ENCODE data around the gene FGF1. TPM values are rescaled to one million over a fixed set of nuclear protein-coding genes. Genes with fewer than 3 reads are reported as not detected.
A peak's percentile ranks its signal among the peaks of the same experiment; 100 is the strongest.

Gene FGF1
- polyA plus RNA-seq, 4 donors: 16.1 to 29.7 (median 26.3) TPM

- no peak for DNase-seq (ENCODE audit: low read depth in 4 of 4, low spot score in 3 of 4)
Observed at GRCh38 chr5:142589720-142590119, 96.2 kb downstream of the FGF1 start.

- no peak for DNase-seq (ENCODE audit: low read depth in 4 of 4, low spot score in 3 of 4)
Observed at GRCh38 chr5:142587354-142587965, 98.4 kb downstream of the FGF1 start.

GRCh38 chr5:142586552-142586951 is 99.3 kb downstream of the FGF1 start:
- DNase-seq (ENCODE audit: low read depth in 4 of 4, low spot score in 3 of 4): no peak

- DNase-seq (ENCODE audit: low read depth in 4 of 4, low spot score in 3 of 4): no peak
Observed at GRCh38 chr5:142585451-142585850, 100.4 kb downstream of the FGF1 start.

- DNase-seq (ENCODE audit: low read depth in 4 of 4, low spot score in 3 of 4): no peak
Observed at GRCh38 chr5:142584891-142585290, 101.0 kb downstream of the FGF1 start.

- no peak for DNase-seq (ENCODE audit: low read depth in 4 of 4, low spot score in 3 of 4)
Observed at GRCh38 chr5:142578161-142578830, 107.6 kb downstream of the FGF1 start.

- DNase-seq (ENCODE audit: low read depth in 4 of 4, low spot score in 3 of 4): no peak
Observed at GRCh38 chr5:142576804-142577203, 109.1 kb downstream of the FGF1 start.

GRCh38 chr5:142576303-142576702 is 109.6 kb downstream of the FGF1 start:
- DNase-seq (ENCODE audit: low read depth in 4 of 4, low spot score in 3 of 4): no peak

- DNase-seq (ENCODE audit: low read depth in 4 of 4, low spot score in 3 of 4): no peak
Observed at GRCh38 chr5:142572006-142572405, 113.9 kb downstream of the FGF1 start.

- no peak for DNase-seq (ENCODE audit: low read depth in 4 of 4, low spot score in 3 of 4)
Observed at GRCh38 chr5:142571371-142571770, 114.5 kb downstream of the FGF1 start.

- DNase-seq (ENCODE audit: low read depth in 4 of 4, low spot score in 3 of 4): no peak
Observed at GRCh38 chr5:142569905-142570304, 116.0 kb downstream of the FGF1 start.

- DNase-seq (ENCODE audit: low read depth in 4 of 4, low spot score in 3 of 4): no peak
Observed at GRCh38 chr5:142568996-142569335, 116.9 kb downstream of the FGF1 start.

GRCh38 chr5:142568283-142568995 is 117.5 kb downstream of the FGF1 start:
- peak in 1 of 4 donors; percentile 31 for DNase-seq (ENCODE audit: low read depth in 4 of 4, low spot score in 3 of 4)

- no peak for DNase-seq (ENCODE audit: low read depth in 4 of 4, low spot score in 3 of 4)
Observed at GRCh38 chr5:142561486-142562097, 124.3 kb downstream of the FGF1 start.

- no peak for DNase-seq (ENCODE audit: low read depth in 4 of 4, low spot score in 3 of 4)
Observed at GRCh38 chr5:142561029-142561428, 124.9 kb downstream of the FGF1 start.

GRCh38 chr5:142552107-142552506 is 133.8 kb downstream of the FGF1 start:
- DNase-seq (ENCODE audit: low read depth in 4 of 4, low spot score in 3 of 4): no peak

GRCh38 chr5:142551338-142552067 is 134.4 kb downstream of the FGF1 start:
- no peak for DNase-seq (ENCODE audit: low read depth in 4 of 4, low spot score in 3 of 4)

GRCh38 chr5:142550471-142550870 is 135.4 kb downstream of the FGF1 start:
- no peak for DNase-seq (ENCODE audit: low read depth in 4 of 4, low spot score in 3 of 4)

- DNase-seq (ENCODE audit: low read depth in 4 of 4, low spot score in 3 of 4): no peak
Observed at GRCh38 chr5:142549834-142550233, 136.1 kb downstream of the FGF1 start.

GRCh38 chr5:142548739-142549275 is 137.1 kb downstream of the FGF1 start:
- DNase-seq (ENCODE audit: low read depth in 4 of 4, low spot score in 3 of 4): peak; percentile 71 to 80 (median 76)

All from right renal pelvis (tissue), 4 donors.